Stimulated activated CD8-positive, alpha-beta memory T cell treated with anti-CD3 and anti-CD28 coated beads, Interleukin-4, amount 100 ng/mL, for 24 hours (primary cell): Measurements from ENCODE around the gene USP6.
"Not testable (repeated sequence)": the region's sequence is repeated elsewhere in the genome, so short reads cannot be mapped to it uniquely, and the experiment has no call there.

Experiments
- DNase-seq: peaks from one replicate; pipeline ENCODE4 v3.0.0-alpha.2; 2020; ENCODE audit warnings: low read depth

USP6 gene

DNA sequence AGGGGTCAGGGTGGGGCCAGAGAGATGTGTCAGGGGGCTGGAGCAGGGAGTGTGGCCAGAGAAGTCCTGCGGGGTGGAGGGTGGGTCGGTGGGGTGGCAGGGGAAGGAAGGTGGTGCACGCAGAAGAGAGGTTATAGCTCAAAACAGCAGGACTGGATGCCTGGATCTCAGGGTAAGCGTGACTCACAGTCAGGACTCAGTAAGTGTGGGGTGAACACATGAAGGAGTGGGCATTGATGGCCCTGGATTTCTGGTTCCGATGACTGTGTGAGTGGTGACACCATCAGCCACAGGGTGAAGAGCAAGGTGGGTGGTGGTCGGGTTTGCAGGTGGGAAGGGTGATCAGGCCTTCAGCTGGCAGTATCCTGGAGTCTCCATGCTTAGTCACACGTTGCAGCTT, 6.2 kb downstream of the USP6 start:
- not testable (repeated sequence) for DNase-seq

GRCh38 chr17:5122586-5123342, 6.9 kb downstream of the USP6 start:
- DNase-seq: no peak

DNA sequence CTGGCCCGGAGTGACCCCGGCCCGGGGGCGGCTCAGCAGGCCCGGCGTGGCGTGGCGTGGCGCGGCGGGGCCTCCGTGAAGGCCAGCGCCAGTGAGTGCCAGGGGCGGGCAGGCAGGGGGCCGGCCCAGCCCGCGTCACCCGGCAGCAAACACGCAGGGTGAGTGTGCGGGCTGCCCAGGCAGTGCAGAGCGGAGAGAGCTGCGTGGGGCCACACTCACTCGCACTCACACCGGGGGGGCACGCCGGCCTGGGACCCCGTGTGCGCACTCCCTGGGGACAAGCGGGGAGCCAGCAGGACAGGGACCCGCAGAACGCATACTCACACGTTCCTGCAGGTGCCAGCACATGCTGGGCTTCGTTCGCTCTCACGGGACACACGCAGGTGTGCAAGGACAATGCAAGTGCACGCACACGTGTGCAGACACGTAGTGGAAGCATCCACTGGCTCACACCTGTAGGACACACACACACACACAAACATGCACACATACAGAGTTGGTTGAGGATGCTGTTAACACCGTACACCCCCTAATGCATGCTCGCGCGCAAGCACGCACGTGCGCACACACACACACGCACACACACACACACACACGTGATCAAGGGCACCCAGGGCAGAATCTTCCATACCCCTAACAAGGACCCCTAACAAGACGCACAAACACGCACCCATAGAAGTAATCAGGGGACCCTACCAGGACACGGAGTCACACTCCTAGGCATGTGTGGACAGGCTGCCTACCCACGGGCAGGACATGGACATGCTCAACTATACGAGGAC, 7.7 kb downstream of the USP6 start:
- no peak for DNase-seq

DNA sequence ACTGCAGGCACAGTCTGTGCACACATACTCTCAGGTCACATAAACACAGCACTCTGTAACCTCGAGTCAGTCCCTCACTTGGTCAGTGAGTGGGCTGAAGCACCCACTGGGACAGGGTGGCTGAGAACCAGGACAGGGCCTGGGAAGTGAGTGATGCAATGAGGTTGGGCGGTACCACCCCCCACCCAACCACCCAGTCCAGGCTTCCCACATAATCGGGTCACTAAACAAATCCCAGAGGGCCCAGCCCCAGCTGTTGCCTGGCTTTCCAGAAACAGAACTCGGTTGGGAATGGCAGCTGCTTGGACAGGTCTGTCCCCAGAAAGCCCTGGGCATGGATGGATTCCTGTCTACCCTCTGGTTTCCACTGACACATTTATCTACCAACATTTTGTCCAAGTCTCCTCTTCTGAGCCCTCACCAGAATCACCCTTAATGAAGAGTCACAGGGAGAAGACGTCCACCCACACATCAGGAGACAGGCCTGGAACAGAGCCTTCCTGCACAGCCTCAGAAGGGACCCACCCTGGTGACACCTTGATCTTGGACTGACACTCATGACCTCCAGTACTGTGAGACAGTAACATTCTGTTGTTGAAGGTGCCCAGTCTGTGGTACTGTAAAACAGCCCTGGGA, 8.4 kb downstream of the USP6 start:
- DNase-seq: not testable (repeated sequence)

DNA sequence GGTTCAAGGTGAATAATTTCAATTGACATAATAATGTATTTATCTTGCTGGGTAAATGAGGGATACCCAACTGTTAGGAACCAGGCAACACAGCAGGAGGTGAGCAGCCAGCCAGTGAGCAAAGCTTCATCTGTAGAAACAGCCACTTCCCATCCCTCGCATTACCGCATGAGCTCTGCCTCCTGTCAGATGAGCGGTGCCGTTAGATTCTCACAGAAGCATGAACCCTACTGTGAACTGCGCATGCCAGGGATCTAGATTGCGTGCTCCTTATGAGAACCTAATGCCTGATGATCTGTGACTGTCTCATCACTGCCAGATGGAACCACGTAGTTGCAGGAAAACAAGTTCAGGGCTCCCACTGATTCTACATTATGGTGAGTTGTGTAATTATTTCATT, 9.1 kb downstream of the USP6 start:
- not testable (repeated sequence) for DNase-seq

- no peak for DNase-seq
These were observed 11.1 kb downstream of the USP6 start for GRCh38 chr17:5126719-5127488.

DNA sequence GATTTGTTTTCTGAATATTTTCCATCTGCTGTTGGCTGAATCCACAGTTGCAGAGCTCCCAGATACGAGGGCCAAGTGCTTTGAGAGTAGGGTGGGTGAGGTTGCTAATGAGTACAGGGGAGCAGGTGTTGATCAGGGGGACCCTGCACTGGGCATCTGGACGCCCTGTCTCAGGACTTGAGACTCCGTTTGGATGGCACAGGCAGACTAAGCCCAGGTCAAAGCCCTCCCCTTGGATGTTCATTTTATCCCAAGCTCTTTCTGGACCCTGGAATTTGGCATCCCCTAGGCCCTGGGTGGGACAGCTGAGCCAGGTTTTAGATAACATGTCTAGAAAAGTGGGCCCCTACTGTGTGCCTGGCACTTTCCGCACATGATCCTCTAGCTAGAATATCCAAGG, 12.1 kb downstream of the USP6 start:
- DNase-seq: no peak

- DNase-seq: not testable (repeated sequence)
These were observed 12.6 kb downstream of the USP6 start for GRCh38 chr17:5128387-5128786.

DNA sequence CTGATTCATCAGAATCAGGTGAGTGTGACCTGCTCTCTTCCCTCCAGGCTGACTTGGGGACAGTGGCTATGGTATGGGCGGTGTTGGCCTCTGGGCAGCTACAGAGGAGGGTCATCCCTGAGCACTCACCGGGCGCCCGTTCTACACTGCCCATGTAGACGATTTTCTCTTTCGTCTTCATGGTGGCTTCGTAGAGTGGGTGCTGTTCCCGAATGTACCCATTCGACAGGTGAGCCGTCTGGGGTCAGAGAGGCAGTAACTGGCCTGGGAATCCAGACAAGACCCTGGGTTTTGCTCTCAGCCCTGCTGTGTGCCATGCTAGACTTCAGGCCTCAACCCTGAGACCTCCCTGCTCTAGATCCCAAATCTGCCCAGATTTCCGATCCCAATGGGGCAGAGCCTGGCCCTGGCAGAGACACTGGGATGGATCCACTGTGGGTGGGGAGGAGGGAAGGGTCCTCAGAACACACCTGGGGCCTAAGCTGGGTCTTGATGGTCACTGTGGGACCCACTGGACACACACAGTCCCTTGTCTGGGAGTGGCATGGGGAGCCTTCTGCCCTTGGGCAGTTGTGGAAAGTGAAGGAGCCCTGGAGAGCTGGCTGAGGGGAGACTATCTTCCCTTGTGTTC, 13.2 kb downstream of the USP6 start:
- DNase-seq: no peak

DNA sequence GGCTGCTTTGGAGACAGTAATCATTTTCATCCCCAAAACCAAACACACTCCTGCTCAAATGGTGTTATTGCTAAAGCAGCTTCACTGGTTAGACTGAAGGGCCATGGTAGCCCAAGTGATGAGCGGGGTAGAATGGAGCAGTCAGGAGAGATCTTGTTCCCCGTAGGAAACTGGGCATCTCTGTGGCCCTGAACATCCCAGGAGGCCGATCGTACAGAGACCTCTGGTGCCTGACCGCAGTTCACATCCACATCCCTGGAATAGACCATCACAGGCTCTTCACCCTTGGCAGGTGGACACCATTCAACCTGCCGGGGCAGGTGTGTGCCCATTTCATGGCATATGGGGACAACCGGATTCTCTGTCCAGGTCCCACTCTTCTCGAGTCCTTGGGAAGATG, 13.9 kb downstream of the USP6 start:
- DNase-seq: not testable (repeated sequence)

GRCh38 chr17:5130261-5130660, 14.4 kb downstream of the USP6 start:
- not testable (repeated sequence) for DNase-seq

DNA sequence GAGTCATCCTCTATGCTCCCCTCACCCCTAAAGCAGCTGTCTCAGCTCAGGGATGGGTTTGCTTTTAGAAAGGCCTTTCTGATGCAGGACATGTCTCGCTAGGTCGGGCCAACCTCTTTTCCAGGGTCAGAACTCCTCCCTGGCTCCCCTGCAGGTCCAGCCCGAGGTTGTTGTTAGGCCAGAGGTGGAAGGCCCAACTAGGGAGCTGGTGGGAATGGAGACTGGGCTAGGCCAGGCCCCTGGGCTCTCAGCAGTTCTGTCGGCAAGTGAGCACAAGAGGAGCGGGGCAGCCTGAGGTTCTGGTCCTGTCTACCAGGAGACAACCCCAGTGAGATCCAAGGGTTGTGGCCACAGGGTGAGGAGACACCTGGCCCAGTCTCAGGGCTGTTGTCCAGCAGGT, 14.9 kb downstream of the USP6 start:
- DNase-seq: not testable (repeated sequence)

DNA sequence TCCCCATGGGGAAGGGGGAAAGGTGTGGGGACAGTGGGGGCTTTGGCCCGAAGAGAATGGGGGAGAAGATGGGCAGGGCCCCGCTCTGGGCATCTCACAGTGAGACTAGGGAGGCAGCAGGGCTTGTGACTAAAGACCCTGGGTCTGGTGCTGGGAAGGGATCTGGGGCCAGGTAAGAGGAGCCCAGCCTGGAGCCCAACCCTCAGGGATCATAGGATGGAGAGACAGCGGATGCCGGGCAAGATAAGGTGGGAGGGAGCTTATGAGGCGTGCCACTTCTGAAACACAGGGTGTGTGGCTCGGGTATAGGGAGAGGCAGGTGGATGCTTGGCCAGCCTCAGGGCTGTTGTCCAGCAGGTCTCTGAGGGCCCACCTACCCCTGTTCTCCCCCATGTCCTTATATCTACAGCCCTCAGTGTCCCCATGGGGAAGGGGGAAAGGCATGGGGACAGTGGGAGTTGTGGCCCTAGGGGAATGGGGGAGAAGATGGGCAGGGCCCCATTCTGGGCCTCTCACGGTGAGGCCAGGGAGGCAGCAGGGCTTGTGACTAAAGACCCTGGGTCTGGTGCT, 15.4 kb downstream of the USP6 start:
- DNase-seq: no peak

DNA sequence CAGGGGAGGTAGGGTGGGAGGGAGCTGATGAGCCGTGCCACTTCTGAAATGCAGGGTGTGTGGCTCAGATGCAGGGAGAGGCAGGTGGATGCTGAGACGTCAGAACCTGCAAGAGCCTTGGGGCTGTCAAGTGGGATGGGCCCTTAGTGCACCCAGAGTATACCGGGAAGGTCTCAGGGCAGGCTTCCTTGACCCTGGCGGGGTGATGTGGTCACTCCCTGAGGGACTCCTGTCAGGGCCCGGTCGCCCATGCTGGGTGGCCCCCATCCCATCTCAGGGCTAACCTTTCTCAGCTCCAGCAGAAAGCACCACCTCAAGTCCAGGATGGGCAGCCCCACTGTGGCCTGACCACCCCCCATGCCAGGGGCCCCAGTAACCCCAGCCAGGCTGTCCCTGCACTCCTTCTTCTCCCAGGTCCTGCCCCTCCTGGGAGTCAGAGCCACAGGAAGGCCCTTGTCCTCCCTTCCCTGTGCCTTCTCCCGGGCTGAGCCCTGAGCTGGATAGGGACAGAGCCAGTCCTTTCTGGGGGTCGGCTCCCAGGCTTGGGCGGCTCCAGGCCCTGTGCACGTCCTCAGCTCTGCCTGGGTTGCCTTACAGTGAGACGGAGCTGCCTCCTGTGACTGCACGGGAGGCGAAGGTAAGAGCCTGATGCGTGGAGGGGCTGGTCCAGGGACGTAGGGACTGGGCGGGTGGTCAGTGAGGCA, 16.1 kb downstream of the USP6 start:
- not testable (repeated sequence) for DNase-seq

DNA sequence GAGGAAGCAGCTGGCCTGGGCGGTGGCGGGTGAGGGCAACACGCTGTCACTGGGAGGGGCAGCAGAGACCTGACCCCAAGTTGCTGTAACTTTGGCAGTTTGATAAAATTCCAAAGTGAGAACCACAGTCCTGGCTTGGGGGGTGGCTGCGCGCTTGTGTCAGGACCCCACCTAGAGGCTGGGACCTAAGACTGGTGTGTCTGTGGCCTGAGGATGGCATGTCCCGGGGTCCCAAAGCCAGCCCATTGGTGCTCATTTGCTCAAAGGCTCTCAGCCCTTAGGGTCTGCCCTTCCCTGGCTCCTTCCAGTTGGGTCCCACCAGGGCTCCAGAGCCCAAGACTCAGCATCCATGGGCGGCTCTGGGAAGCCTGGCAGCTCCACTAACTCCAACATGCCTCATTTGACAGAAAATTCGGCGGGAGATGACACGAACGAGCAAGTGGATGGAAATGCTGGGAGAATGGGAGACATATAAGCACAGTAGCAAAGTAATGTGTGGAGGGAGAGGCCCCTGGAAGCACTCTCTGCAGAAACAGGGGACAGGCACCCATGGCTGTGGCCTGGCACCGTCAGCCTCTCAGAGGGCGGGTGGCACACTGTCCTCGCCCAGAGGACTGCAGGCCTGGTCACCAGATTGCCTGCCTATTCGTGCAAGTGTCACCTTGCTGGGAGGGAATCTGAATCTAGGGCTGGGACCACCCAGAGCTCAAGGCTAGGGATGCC, 16.8 kb downstream of the USP6 start:
- DNase-seq: not testable (repeated sequence)

DNA sequence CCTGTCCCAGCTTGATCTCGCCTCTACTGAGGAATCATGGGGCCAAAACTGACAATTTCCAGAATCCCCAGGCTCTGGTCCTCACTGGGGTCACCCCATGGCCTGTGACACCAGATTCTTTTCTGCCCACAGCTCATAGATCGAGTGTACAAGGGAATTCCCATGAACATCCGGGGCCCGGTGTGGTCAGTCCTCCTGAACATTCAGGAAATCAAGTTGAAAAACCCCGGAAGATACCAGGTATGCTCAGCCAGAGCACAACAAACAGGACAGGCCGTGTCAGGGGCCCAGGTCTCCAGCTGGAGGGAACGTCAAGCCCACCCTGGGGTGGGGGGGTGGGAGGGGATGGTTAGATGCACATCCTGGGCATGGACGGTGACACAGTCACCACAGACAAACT, 17.5 kb downstream of the USP6 start:
- DNase-seq: no peak

DNA sequence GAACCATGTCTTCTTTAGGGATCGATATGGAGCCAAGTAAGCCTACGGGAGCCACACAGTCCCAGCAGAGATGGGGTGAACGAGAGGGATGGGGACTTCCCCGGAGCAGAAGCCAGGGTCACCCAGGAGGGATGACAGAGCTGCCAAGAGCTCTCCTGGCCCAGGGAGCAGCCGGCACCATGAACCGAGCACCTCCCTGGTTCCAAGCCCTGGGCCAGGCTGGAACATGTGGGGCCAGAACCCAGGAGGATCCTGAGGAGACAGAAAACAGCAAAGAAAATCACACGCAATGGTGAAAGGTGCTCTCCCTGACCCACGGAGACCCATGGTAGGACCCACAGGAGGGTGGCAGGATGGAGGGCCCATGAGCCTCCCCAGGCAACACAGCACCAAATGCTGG, 18.1 kb downstream of the USP6 start:
- DNase-seq: not testable (repeated sequence)

DNA sequence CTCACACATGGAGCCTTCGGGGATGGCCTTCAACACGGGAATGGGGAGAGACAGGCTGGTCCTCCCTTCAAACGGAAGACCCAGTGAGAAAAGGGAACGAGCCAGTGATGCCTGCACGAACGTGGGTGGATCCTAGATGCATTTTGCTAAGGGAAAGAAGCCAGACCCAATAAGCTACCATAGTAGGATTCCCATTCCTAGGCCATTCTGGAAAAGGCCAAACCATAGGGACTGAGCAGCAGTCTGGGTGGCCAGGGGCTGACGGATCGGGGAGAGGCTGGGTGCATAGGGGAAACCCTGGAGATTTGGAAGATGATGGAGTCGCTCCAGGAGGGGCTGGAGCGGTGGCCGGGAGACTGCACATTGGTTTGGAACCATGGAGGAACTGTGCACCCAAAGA, 18.7 kb downstream of the USP6 start:
- DNase-seq: not testable (repeated sequence)

- not testable (repeated sequence) for DNase-seq
These were observed 19.4 kb downstream of the USP6 start for GRCh38 chr17:5135131-5135712.
